ENCODE data around the gene ANKS6. TPM values are rescaled to one million over a fixed set of nuclear protein-coding genes. Genes with fewer than 3 reads are reported as not detected.

ANKS6 gene
- total and polyA plus RNA-seq, 10 of the 15 experiments (the other 5 are each of a cell fraction or from before 2014, with no cell fraction given) = 2.0 to 16.2 (median 6.1) TPM

DNA sequence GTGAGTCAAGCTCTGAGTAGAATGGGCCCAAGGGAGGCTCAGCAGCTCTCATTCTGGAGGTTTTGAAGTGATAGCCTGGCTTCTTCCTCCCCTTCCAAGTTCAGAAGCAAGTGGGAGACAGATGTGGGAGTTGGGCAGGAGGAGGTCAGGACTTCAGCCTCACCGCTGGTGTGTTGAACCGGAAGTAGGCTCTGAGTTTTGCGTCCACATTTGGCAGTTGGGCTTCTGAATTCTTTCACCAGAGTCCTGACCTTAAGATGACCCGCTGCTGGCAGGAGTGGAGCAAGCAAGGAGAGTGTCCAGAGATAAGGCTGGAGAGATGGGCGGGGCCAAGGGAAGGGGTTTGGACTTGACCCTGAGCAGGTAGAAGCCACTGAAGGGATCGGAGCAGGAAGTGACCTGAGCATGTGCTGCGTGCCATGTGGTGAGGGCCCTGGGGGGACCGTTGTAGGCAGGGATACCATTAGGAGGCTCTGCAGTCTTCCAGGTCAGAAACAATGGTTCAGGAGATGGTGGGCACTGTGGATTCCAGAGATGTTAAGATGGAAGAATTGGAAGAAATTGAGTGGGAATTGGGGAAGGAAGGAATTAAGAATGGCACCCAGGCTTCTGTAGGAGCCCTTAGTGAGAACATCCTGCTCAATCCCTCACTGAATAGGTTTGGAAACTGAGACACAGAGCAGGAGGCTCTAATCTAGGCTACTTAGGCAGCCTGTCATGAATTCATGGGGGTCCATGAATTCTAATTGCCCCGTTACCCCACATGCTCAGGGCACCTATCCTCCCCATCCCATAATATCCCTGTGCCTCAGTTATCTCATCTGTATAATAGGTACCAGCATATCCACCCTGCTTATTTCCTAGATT, 37.0 kb upstream of the ANKS6 start (continued):
- TF ChIP-seq, protein P1, sequence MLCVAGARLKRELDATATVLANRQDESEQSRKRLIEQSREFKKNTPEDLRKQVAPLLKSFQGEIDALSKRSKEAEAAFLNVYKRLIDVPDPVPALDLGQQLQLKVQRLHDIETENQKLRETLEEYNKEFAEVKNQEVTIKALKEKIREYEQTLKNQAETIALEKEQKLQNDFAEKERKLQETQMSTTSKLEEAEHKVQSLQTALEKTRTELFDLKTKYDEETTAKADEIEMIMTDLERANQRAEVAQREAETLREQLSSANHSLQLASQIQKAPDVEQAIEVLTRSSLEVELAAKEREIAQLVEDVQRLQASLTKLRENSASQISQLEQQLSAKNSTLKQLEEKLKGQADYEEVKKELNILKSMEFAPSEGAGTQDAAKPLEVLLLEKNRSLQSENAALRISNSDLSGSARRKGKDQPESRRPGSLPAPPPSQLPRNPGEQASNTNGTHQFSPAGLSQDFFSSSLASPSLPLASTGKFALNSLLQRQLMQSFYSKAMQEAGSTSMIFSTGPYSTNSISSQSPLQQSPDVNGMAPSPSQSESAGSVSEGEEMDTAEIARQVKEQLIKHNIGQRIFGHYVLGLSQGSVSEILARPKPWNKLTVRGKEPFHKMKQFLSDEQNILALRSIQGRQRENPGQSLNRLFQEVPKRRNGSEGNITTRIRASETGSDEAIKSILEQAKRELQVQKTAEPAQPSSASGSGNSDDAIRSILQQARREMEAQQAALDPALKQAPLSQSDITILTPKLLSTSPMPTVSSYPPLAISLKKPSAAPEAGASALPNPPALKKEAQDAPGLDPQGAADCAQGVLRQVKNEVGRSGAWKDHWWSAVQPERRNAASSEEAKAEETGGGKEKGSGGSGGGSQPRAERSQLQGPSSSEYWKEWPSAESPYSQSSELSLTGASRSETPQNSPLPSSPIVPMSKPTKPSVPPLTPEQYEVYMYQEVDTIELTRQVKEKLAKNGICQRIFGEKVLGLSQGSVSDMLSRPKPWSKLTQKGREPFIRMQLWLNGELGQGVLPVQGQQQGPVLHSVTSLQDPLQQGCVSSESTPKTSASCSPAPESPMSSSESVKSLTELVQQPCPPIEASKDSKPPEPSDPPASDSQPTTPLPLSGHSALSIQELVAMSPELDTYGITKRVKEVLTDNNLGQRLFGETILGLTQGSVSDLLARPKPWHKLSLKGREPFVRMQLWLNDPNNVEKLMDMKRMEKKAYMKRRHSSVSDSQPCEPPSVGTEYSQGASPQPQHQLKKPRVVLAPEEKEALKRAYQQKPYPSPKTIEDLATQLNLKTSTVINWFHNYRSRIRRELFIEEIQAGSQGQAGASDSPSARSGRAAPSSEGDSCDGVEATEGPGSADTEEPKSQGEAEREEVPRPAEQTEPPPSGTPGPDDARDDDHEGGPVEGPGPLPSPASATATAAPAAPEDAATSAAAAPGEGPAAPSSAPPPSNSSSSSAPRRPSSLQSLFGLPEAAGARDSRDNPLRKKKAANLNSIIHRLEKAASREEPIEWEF (IDR thresholded peaks at IDR 0.05; ENCODE audit: insufficient replicate concordance, low read depth, low read length) = no peak

DNA sequence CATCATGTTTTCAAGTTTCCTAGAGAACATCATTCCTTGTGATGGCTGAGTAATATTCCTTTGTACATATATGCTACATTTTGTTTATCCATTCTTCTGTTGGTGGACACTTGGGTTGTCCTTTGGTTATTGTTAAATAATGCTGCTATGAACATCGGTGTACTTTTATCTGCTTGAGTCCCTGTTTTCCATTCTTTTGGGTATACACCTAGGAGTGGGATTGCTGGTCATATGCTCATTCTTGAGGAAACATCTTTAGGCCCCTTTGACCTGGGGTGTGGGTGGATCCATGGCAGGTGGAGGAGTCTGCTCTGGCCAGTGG, 36.4 kb upstream of the ANKS6 start:
- in situ Hi-C loops (cut with MboI) = no loop called here
- H3K4me1 ChIP-seq (ENCODE audit: control insufficient read depth, insufficient read depth, low read length) = no peaks in the 10 kb centered on the region
- no peak for DNase-seq (ENCODE audit: low read depth, low spot score)
- ChIA-PET CTCF (interaction anchor here (1.0 kb wide), 1 partner anchor 15 kb away, joined by 3 read pairs; no protein-coding TSS in a partner anchor), POLR2A (no interaction called here), RAD21 (ENCODE audit: unreplicated experiment) (no interaction called here), SMC1A (ENCODE audit: uncharacterized antibody, unreplicated experiment) (no interaction called here)
- WGBS (ENCODE audit: insufficient coverage, insufficient replicate concordance, low lambda C conversion rate, missing lambda C conversion rate) = 90% methylated on average over 1 of the region's 1 CpG
- no peaks in the 10 kb centered on the region for H3K9me3 ChIP-seq (replicated peaks; ENCODE audit: control insufficient read depth, insufficient read depth, low read length)
- H3K27ac ChIP-seq (ENCODE audit: control insufficient read depth, insufficient read depth) = no peak overlapping the region
- no peak for ATAC-seq
- intact Hi-C loops (cut with micrococcal nuclease; ENCODE audit: unreplicated experiment) = no loop called here
- H2AFZ ChIP-seq (ENCODE audit: control insufficient read depth, low read depth, low read length) = no peak overlapping the region
- no peaks in the 10 kb centered on the region for H4K20me1 ChIP-seq (ENCODE audit: control insufficient read depth, insufficient read depth)
- H3K36me3 ChIP-seq (ENCODE audit: control insufficient read depth in 2 of 2, insufficient read depth in 2 of 2, low read length in 1 of 2) = no peaks in the 10 kb centered on the region
- no peaks in the 10 kb centered on the region for H3K79me2 ChIP-seq (ENCODE audit: control insufficient read depth, insufficient read depth, low read length)
- H3K4me3 ChIP-seq = no peak overlapping the region
- no peak overlapping the region for H3K4me2 ChIP-seq (ENCODE audit: control insufficient read depth, insufficient read depth)
- BruUV-seq (replicated peaks) = no TSS peak
- no peaks in the 10 kb centered on the region; a peak in 1 of 4 replicates for H3K27me3 ChIP-seq (replicated peaks in 1 of 2; ENCODE audit: control insufficient read depth in 2 of 2, insufficient read depth in 2 of 2, low read length in 1 of 2)
- no peak for FAIRE-seq
- no peak overlapping the region for H3K9ac ChIP-seq (ENCODE audit: control insufficient read depth, insufficient read depth, low read length)
- no peak for TF ChIP-seq SMAD1 (IDR thresholded peaks at IDR 0.05; ENCODE audit: low read depth, partially characterized antibody)
- no peak for TF ChIP-seq POLR2AphosphoS5 (IDR thresholded peaks at IDR 0.05; ENCODE audit: low read length)
- TF ChIP-seq, protein P2, sequence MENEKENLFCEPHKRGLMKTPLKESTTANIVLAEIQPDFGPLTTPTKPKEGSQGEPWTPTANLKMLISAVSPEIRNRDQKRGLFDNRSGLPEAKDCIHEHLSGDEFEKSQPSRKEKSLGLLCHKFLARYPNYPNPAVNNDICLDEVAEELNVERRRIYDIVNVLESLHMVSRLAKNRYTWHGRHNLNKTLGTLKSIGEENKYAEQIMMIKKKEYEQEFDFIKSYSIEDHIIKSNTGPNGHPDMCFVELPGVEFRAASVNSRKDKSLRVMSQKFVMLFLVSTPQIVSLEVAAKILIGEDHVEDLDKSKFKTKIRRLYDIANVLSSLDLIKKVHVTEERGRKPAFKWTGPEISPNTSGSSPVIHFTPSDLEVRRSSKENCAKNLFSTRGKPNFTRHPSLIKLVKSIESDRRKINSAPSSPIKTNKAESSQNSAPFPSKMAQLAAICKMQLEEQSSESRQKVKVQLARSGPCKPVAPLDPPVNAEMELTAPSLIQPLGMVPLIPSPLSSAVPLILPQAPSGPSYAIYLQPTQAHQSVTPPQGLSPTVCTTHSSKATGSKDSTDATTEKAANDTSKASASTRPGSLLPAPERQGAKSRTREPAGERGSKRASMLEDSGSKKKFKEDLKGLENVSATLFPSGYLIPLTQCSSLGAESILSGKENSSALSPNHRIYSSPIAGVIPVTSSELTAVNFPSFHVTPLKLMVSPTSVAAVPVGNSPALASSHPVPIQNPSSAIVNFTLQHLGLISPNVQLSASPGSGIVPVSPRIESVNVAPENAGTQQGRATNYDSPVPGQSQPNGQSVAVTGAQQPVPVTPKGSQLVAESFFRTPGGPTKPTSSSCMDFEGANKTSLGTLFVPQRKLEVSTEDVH (IDR thresholded peaks at IDR 0.05; ENCODE audit: low read depth, partially characterized antibody) = no peak
- no peak for TF ChIP-seq STAT3 (IDR thresholded peaks at IDR 0.05; ENCODE audit: low read depth, low read length)
- TF ChIP-seq, protein P3, sequence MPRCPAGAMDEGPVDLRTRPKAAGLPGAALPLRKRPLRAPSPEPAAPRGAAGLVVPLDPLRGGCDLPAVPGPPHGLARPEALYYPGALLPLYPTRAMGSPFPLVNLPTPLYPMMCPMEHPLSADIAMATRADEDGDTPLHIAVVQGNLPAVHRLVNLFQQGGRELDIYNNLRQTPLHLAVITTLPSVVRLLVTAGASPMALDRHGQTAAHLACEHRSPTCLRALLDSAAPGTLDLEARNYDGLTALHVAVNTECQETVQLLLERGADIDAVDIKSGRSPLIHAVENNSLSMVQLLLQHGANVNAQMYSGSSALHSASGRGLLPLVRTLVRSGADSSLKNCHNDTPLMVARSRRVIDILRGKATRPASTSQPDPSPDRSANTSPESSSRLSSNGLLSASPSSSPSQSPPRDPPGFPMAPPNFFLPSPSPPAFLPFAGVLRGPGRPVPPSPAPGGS (IDR thresholded peaks at IDR 0.05; ENCODE audit: borderline replicate concordance, insufficient read depth, low read depth, low read length, poor library complexity, severe bottlenecking) = no peak
- TF ChIP-seq, protein P4, sequence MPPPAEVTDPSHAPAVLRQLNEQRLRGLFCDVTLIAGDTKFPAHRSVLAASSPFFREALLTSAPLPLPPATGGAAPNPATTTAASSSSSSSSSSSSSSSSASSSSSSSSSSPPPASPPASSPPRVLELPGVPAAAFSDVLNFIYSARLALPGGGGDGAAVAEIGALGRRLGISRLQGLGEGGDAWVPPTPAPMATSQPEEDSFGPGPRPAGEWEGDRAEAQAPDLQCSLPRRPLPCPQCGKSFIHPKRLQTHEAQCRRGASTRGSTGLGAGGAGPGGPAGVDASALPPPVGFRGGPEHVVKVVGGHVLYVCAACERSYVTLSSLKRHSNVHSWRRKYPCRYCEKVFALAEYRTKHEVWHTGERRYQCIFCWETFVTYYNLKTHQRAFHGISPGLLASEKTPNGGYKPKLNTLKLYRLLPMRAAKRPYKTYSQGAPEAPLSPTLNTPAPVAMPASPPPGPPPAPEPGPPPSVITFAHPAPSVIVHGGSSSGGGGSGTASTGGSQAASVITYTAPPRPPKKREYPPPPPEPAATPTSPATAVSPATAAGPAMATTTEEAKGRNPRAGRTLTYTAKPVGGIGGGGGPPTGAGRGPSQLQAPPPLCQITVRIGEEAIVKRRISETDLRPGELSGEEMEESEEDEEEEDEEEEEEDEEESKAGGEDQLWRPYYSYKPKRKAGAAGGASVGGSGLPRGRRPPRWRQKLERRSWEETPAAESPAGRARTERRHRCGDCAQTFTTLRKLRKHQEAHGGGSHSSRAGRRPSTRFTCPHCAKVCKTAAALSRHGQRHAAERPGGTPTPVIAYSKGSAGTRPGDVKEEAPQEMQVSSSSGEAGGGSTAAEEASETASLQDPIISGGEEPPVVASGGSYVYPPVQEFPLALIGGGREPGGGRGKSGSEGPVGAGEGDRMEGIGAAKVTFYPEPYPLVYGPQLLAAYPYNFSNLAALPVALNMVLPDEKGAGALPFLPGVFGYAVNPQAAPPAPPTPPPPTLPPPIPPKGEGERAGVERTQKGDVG (CRISPR knock-in tag; IDR thresholded peaks at IDR 0.05) = no peak
